M059J (cell line): ENCODE measurements around the gene GOT2. TPM values are rescaled to one million over a fixed set of nuclear protein-coding genes. Genes with fewer than 3 reads are reported as not detected.

Source experiments
- total RNA-seq: library from RNA; depleted of rRNA; stranded (reverse); fragments of >200 nt; shearing (Covaris generic); gene quantifications from 2 replicates; pipeline ENCODE4 v1.2.3, GENCODE V29; 2014; rRNA removed

GOT2 gene
- total RNA-seq, 1 experiment from 2014 or later: 136 TPM

Other genes with a start within 250 kb of the GOT2 start
- 6.5 and 12.3 TPM in 2 replicates for gene NDRG4, start 234.2 kb downstream of the GOT2 start, total RNA-seq
- gene SETD6, start 218.8 kb downstream of the GOT2 start, total RNA-seq: 7.5 and 11.0 TPM in 2 replicates
- gene CNOT1, start 104.5 kb downstream of the GOT2 start, total RNA-seq: 68.8 and 122 TPM in 2 replicates
- gene SLC38A7, start 49.5 kb downstream of the GOT2 start, total RNA-seq: 12.9 and 14.8 TPM in 2 replicates